ENCODE results near the gene TRIM46. TPM values are rescaled to one million over a fixed set of nuclear protein-coding genes. Genes with fewer than 3 reads are reported as not detected.

The TRIM46 gene
- total and polyA plus RNA-seq, 2 of the 13 experiments (the other 11 are each of a cell fraction or from before 2014, with no cell fraction given), result 0.04 to 0.09 TPM

- no peak for TF ChIP-seq TRIM24 (CRISPR knock-in tag; IDR thresholded peaks at IDR 0.05)
- TF ChIP-seq ZNF564 (CRISPR knock-in tag; IDR thresholded peaks at IDR 0.05), result no peak
- TF ChIP-seq SOX13 (IDR thresholded peaks at IDR 0.05), result no peak
- no peak for TF ChIP-seq SOX13 (CRISPR knock-in tag; conservative IDR thresholded peaks at IDR 0.05 in 1 of 2, IDR thresholded peaks at IDR 0.05 in 1 of 2)
- TF ChIP-seq RAD51 (IDR thresholded peaks at IDR 0.05; ENCODE audit: borderline replicate concordance), result no peak
Observed at GRCh38 chr1:155181371-155182051, 7.9 kb downstream of the TRIM46 start (continued).

GRCh38 chr1:155182052-155182550 is 8.5 kb downstream of the TRIM46 start:
- no peak for DNase-seq (ENCODE audit: low spot score)
- WGBS (ENCODE audit: low lambda C conversion rate), result 38% methylated on average over 5 of the region's 7 CpGs
- no peak for TF ChIP-seq ZBTB25 (CRISPR knock-in tag; IDR thresholded peaks at IDR 0.05)
- TF ChIP-seq HINFP (CRISPR knock-in tag; IDR thresholded peaks at IDR 0.05; ENCODE audit: low read depth), result no peak
- no peak for TF ChIP-seq ZSCAN30 (CRISPR knock-in tag; IDR thresholded peaks at IDR 0.05)
- no peak for TF ChIP-seq HNRNPH1 (optimal IDR thresholded peaks at IDR 0.05; ENCODE audit: low read depth, low read length)
- no peak for TF ChIP-seq ELF4 (CRISPR knock-in tag; IDR thresholded peaks at IDR 0.05; ENCODE audit: borderline replicate concordance)
- no peak for TF ChIP-seq ZNF564 (CRISPR knock-in tag; IDR thresholded peaks at IDR 0.05)
- TF ChIP-seq KLF16 (CRISPR knock-in tag; IDR thresholded peaks at IDR 0.05), result no peak
- no peak for TF ChIP-seq NFIC (IDR thresholded peaks at IDR 0.05; ENCODE audit: low read length)
- no peak for ATAC-seq
- Histone ChIP-seq H2AFZ (ENCODE audit: low read length) (no peak overlapping the region), H3K27me3 (ENCODE audit: control insufficient read depth in 1 of 2, insufficient read depth in 2 of 2, low read length in 2 of 2) (peaks cover 6 to 49% of the 10 kb centered on the region in 2 experiments; a peak in 4 of 5 replicates), H3K79me2 (ENCODE audit: insufficient read depth, low read length) (no peaks in the 10 kb centered on the region), H3K9ac (ENCODE audit: insufficient read depth, low read depth, low read length) (no peak overlapping the region), H3K27ac (ENCODE audit: extremely low read length, insufficient read depth, low read length) (no peak overlapping the region), H3K4me2 (ENCODE audit: low read depth, low read length) (no peak overlapping the region), H3K4me3 (replicated peaks in 1 of 3; ENCODE audit: insufficient read depth in 1 of 3, low read depth in 2 of 3, low read length in 3 of 3) (no peak overlapping the region), H3K4me1 (ENCODE audit: insufficient read depth, low read length) (peaks cover 38% of the 10 kb centered on the region), H4K20me1 (ENCODE audit: insufficient read depth, low read length) (no peaks in the 10 kb centered on the region), H3K9me3 (ENCODE audit: low read length) (no peaks in the 10 kb centered on the region), H3K36me3 (replicated peaks in 1 of 2; ENCODE audit: control insufficient read depth in 1 of 2, insufficient read depth in 2 of 2, low read length in 2 of 2) (no peaks in the 10 kb centered on the region)
- POLR2A ChIA-PET, result no interaction called here
- in situ Hi-C loops (cut with HindIII; ENCODE audit: extremely low pct_ligation_motif_present, low pct_unique_long_range_greater_than_20kb) (no loop called here), intact Hi-C loops (cut with micrococcal nuclease; ENCODE audit: unreplicated experiment) (no loop called here)
- BruUV-seq (replicated peaks), result no TSS peak
- FAIRE-seq, result no peak
- CTCF ChIA-PET (ENCODE audit: low intra/inter-chr PET ratio, low total read pairs), result no interaction called here
